Measurements from ENCODE around the gene CCDC91.
"Not testable (repeated sequence)": the region's sequence is repeated elsewhere in the genome, so short reads cannot be mapped to it uniquely, and the experiment has no call there.

CCDC91 gene

GRCh38 chr12:28476206-28476605, 285.9 kb downstream of the CCDC91 start:
- DNase-seq, result not testable (repeated sequence)

GRCh38 chr12:28479097-28479496, 288.8 kb downstream of the CCDC91 start:
- not testable (repeated sequence) for DNase-seq

- DNase-seq, result no peak
Observed at GRCh38 chr12:28479683-28480082, 289.4 kb downstream of the CCDC91 start.

DNA sequence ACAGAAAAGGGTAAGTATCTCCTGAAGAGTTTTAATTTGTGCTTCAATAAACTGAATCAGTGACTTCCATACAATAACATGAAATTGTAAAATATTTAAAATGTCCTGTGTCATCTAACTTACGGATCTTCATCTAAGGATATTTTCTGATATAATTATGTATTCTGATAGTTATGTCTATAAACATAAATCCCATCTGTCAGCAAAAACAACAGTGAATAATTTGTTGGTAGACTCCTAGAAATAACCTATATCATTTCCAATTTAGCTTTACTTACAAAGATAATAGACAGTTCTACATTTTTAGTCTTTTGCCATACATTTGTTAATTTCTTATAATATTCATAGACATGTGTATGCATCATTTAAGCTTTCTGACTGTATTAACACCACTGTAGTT, 293.9 kb downstream of the CCDC91 start:
- no peak for DNase-seq

- no peak for DNase-seq
Observed at GRCh38 chr12:28486521-28486920, 296.3 kb downstream of the CCDC91 start.

- DNase-seq, result no peak
Observed at GRCh38 chr12:28489246-28489645, 299.0 kb downstream of the CCDC91 start.

- DNase-seq, result no peak
Observed at GRCh38 chr12:28497889-28498411, 307.7 kb downstream of the CCDC91 start.

DNA sequence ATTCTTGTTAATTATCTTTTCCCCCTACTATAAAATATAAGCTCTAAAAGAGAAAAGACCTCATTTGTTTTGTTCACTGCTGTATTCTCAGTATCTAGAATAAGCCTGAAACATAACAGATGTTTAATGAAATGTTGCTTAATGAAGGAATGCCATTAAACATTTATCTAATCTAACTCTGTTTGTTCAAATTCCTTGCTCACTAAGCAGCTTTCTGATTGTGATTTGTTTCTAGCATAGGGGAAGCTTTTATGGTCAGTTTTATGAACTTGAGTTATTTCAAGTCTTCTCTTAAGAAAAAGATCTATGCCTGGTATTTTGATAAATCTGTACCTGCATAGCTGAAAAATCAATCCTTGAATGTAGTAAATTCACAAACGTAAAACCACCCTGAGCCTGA, 308.6 kb downstream of the CCDC91 start:
- no peak for DNase-seq

DNA sequence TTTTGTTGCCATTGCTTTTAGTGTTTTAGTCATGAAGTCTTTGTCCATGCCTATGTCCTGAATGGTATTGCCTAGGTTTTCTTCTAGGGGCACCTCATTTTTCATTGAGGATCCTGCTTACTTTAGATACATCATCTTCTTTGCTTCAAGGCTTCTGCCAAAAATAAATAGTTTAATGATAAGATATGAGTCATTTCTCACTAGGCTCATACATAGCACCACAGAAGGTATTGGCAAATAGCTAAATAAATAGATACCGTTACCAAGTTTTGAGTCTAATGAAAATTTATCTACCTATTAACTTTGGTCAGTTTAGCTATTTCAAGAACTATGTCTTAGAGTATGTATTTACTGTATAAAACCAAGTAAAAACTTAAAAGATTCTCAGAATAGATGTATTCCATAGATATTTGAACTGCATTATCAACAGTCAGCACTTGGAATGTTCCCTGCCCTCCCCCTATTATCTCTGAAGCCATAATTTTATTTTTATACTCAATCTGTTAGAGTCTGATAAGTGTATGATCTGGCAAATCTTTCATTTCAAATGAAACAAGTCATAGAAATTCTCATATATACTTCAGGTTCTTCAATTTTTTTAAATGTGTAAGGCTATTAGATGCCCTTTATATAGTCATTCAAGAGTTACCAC, 310.2 kb downstream of the CCDC91 start:
- no peak for DNase-seq

DNA sequence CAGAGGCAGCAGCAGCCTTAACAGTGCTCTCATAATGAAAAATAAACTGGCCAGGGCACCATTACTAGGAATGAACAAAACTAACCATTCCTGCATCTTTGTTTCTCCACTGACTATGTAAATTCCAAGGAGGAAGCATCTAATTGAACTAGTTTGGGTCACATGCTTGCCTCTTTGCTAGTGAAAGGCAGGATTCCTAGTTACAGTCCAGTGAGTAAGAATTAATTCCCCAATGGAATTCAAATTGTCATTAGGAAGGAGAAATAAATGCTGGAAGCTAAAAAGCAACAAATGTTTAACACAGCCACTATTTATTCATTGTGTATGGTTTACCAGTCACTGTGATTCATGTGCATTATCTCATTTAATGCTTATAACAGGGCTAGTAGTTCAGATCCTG, 316.0 kb downstream of the CCDC91 start:
- no peak for DNase-seq

- DNase-seq, result no peak
Observed at GRCh38 chr12:28507033-28507432, 316.8 kb downstream of the CCDC91 start.

DNA sequence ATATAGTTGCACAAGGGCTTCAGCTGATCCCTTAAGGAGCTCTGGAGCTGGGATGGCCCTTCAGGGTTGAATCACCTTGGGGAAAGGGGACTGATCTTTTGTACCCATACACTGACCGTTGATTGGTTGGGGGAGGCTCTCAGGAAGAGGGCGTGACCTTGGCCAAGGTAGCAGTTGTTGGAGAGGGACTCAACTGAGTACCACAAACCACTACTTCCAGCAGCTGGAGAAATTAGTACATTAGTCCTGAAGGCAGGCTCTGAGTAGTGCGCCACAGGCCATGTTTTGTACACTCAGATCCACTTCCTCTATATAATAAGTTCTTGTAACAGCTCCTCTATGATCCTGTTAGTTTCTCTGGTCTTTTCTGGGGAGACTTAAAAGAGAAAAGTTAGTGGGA, 317.6 kb downstream of the CCDC91 start:
- no peak for DNase-seq

DNA sequence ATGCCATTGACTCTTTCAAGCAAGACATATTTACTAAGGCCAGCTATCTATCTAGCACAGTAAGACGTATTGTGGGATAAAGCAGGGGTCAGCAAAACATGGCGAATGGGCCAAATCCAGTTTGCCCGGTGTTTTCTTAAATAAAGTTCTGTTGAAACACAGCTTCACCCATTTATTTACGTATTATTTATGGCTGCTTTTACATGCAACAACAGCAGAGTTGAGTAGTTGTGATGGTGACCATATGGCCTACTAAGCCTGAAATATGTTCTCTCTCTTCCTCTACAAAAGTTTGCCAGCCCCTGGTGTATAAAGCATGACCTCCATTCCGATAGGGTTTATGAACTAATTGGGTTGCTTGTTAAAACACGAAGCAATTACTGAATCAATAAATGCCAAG, 322.1 kb downstream of the CCDC91 start:
- DNase-seq, result no peak

- DNase-seq, result no peak
Observed at GRCh38 chr12:28512876-28513275, 322.6 kb downstream of the CCDC91 start.

- DNase-seq, result no peak
Observed at GRCh38 chr12:28513983-28514382, 323.7 kb downstream of the CCDC91 start.

DNA sequence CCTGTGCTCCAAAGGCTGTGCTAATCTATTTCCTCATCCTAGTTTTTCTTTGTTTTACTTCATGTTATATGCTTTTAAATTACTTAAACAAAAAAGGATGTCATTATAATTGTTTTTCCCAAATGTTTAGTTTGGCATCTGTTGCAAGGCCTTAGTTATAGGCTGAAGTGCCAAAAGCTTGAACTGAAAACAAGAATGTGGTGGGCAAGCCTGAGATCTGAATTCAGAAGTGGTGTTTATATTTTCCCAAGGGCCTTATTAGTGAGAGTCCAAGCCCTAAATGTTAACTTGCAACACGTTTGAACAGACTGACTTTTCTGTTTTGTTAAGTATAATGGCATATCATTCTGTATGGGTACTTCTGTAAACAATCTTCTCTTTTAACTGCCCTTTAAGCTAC, 326.8 kb downstream of the CCDC91 start:
- no peak for DNase-seq

DNA sequence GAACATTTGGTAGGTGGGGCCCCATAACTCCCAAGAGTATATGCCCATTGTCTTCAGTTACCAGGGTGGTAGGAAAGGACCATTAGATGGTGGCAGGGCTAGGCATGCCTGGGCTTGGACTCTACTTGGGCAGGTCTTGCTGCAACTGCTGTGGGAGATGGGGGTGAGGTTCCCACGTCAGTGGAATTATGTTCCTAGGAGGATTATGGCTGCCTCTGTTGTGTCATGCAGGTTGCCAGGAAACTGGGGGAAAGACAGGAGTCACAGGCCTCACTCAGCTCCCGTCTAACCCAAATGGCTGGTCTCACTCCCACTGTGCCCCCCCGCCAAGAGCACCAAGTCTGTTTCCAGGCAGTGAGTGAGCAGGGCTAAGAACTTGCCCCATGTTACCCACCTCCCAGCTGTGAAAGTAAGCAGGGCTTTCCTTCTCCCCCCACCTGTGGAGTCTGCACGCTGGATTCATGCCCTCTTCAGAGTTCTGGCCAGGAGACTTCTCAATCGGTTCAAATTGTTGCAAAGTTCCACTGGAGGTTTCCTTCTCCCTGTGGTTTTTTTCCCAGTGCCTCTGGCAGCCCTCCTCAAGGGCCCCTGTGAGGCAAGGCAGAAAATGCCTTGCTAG, 337.5 kb downstream of the CCDC91 start:
- no peak for DNase-seq

DNA sequence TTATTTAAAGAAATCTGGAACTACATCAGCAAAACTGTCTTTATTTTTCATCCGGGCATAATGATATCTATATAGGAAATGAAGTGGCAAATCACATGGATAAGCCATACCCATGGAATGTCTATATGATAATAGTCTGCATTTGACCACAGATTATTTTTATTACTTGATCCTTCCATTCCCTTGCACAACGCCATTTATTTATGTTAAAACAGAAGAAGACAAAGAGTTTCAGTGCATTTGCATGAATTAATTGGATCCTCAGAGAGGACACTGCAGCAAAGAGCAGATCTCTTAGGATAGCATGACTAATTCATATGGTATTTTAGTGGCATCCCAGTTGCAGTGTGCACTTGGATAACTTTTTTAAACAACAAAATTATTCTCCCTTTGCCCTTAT, 345.0 kb downstream of the CCDC91 start:
- no peak for DNase-seq

DNA sequence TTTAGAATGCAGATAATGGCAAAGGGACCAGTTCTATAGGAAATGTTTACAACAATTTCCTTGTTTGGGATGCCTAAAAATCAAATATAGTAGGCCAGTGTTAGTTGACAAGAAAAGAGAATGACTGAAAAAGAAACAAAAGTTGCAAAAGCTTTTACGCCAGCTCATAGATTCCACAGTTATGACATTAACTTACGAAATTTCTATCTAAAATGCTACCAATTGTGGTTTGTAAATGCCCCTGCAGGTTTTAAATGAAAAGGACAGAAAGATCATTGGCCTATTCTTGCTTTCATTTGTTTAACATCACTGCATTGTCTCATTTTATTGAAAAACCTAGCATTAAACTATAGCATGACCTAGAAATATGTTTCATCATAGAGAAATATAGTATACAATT, 345.8 kb downstream of the CCDC91 start:
- DNase-seq, result no peak

DNA sequence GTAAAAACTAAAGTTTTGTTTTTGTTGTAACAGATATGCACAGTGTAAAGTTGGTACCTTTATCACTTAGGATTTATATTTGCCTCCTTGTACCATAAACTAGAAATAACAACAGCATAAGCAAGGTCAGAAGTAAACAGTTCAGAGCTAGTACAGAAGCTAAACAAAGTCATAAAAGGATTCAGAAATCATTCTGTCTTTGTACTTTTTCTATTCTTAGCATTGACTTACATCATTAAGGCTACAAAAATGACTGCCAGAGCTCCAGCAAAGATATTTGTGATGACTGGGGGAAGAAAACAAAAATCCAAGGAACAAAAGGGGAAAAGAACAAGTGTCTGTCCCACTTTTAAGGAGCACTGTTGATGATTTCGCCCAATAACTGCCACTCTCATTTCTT, 347.2 kb downstream of the CCDC91 start:
- DNase-seq, result no peak

GRCh38 chr12:28539691-28540323, 349.6 kb downstream of the CCDC91 start:
- DNase-seq, result no peak

GRCh38 chr12:28540324-28540714, 350.1 kb downstream of the CCDC91 start:
- DNase-seq, result no peak

DNA sequence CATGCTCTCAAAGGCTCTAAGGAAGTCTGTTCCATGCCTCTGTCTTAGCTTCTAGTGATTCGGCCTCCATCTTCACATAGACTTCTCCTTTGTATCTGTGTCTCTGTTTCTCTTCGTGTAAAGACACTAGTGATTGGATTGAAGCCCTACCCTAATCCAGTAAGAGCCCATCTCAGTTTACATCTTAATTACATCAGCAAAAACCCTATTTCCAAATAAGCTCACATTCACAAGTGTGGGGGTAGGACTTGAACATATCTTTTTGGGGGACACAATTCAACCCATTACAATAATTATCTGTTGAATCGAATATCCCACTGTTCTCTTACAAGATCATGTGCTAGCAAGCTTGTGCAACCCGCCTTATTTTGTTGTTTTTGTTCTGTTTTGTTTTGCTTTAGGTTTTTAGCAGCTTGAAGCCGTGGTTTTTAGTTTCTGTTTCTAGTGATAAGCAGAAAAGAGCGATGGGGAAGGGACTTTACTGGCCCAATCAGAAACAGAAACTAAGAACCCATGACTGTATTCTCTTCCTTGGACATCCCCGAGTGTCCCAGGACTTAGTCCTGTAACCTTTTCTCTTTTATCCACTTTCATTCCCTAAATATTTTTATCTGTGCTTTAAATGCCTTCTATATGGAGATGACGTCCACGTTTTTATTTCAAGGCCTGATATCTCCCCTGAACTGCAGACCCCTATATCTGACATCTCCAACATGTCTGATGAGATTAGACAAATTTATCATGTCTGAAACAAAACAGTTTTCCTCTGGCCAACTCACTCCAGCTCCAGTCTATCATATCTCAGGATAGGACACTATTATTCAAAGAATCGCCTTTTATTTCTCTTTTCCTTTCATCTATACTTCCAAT, 353.0 kb downstream of the CCDC91 start:
- DNase-seq, result no peak

All from bone marrow (tissue), 2 donors.